GM19372 (cell line): Measurements from ENCODE around the gene BICRAL.

Source experiments
- ATAC-seq: cut with Tn5 transposase; IDR thresholded peaks from one replicate; pipeline ENCODE4 v1.9.1; 2021; ENCODE audit warnings: mild to moderate bottlenecking, low read depth, moderate library complexity; ENCODE audit not compliant: unreplicated experiment

Gene BICRAL

GRCh38 chr6:42762950-42763349, 18.9 kb upstream of the BICRAL start:
- no peak for ATAC-seq

GRCh38 chr6:42764911-42765648, 16.8 kb upstream of the BICRAL start:
- no peak for ATAC-seq

- no peak for ATAC-seq
These were observed 15.6 kb upstream of the BICRAL start for GRCh38 chr6:42766163-42766670.

GRCh38 chr6:42769051-42769450, 12.8 kb upstream of the BICRAL start:
- no peak for ATAC-seq

GRCh38 chr6:42769836-42770235, 12.0 kb upstream of the BICRAL start:
- ATAC-seq, result no peak

GRCh38 chr6:42771741-42772100, 10.1 kb upstream of the BICRAL start:
- ATAC-seq, result peak; percentile 20

- ATAC-seq, result no peak
These were observed 7.7 kb upstream of the BICRAL start for GRCh38 chr6:42774201-42774600.

GRCh38 chr6:42774821-42775487, 6.9 kb upstream of the BICRAL start:
- ATAC-seq, result peak; percentile 38

GRCh38 chr6:42777126-42777822, 4.6 kb upstream of the BICRAL start:
- no peak for ATAC-seq

GRCh38 chr6:42778122-42778521, 3.7 kb upstream of the BICRAL start:
- no peak for ATAC-seq

GRCh38 chr6:42779521-42779920, 2.3 kb upstream of the BICRAL start:
- no peak for ATAC-seq

GRCh38 chr6:42781546-42781795, 381 bp upstream of the BICRAL start:
- ATAC-seq, result no peak

GRCh38 chr6:42782689-42783176, 881 bp downstream of the BICRAL start:
- ATAC-seq, result no peak

- ATAC-seq, result no peak
These were observed 1.5 kb downstream of the BICRAL start for GRCh38 chr6:42783177-42783875.

- ATAC-seq, result no peak
These were observed 2.2 kb downstream of the BICRAL start for GRCh38 chr6:42783876-42784642.

- no peak for ATAC-seq
These were observed 3.1 kb downstream of the BICRAL start for GRCh38 chr6:42784717-42785498.

GRCh38 chr6:42786525-42786985, 4.7 kb downstream of the BICRAL start:
- no peak for ATAC-seq

GRCh38 chr6:42787063-42787472, 5.2 kb downstream of the BICRAL start:
- ATAC-seq, result no peak

GRCh38 chr6:42788671-42789070, 6.8 kb downstream of the BICRAL start:
- no peak for ATAC-seq
